Tibial nerve (tissue), 4 donors: ENCODE results near the gene ZNF777. TPM values are rescaled to one million over a fixed set of nuclear protein-coding genes. Genes with fewer than 3 reads are reported as not detected.

Experiments
- DNase-seq, 2 donors: peaks; one replicate each; pipeline ENCODE4 v3.0.0-alpha.2; 2019; ENCODE audit warnings: low spot score in 2 of 2
- H3K27ac ChIP-seq, 4 donors: fragments of 200-600 bp; sonication (generic) in 3 of 4; one replicate each; pipeline ENCODE4 v1.5.1; 2017 to 2019; ENCODE audit warnings: mild to moderate bottlenecking in 1 of 4
- H3K27me3 ChIP-seq, 2 donors: fragments of 200-600 bp; sonication (generic) in 1 of 2; one replicate each; pipeline versions ENCODE4 v1.5.1 to v1.6.0; 2017 to 2019
- H3K36me3 ChIP-seq, 3 donors: fragments of 200-600 bp; sonication (generic); one replicate each; pipeline ENCODE4 v1.5.1; 2018 to 2019
- H3K4me1 ChIP-seq, 4 donors: fragments of 200-600 bp; sonication (generic) in 3 of 4; one replicate each; pipeline ENCODE4 v1.5.1; 2017 to 2019
- H3K4me3 ChIP-seq, 4 donors: fragments of 200-600 bp; sonication (generic) in 3 of 4; one replicate each; pipeline ENCODE4 v1.5.1; 2017 to 2019; ENCODE audit warnings: mild to moderate bottlenecking in 1 of 4, moderate library complexity in 1 of 4
- H3K9me3 ChIP-seq, 4 donors: fragments of 200-600 bp; sonication (generic) in 3 of 4; one replicate each; pipeline ENCODE4 v1.5.1; 2017 to 2019
- CTCF ChIP-seq, 5 experiments: fragments of 200-600 bp in 3 of 5; fragments of 450-650 bp in 2 of 5; sonication (generic) in 3 of 5; IDR thresholded peaks; one replicate each; pipeline ENCODE4 v1.5.1; 2016 to 2019; ENCODE audit warnings: antibody characterized with exemption in 5 of 5, mild to moderate bottlenecking in 3 of 5, moderate library complexity in 2 of 5
- EP300 ChIP-seq, 2 donors: sonication (generic); formaldehyde crosslinking; IDR thresholded peaks; one replicate each; pipeline ENCODE4 v1.6.1; 2017; ENCODE audit warnings: antibody characterized with exemption in 2 of 2, mild to moderate bottlenecking in 1 of 2
- POLR2A ChIP-seq, 2 donors: fragments of 450-650 bp; IDR thresholded peaks; one replicate each; pipeline ENCODE4 v1.6.1; 2017; ENCODE audit warnings: antibody characterized with exemption in 2 of 2, mild to moderate bottlenecking in 2 of 2, moderate library complexity in 2 of 2
- WGBS, 2 donors: methylation state at CpG; one replicate each; pipeline ENCODE4 v1.1.5; 2018; 5-methylcytosine and 5-hydroxymethylcytosine counted together
- total RNA-seq, 4 donors: library from RNA; depleted of rRNA; stranded (reverse); fragments of >200 nt; gene quantifications; one replicate each; pipeline ENCODE4 v1.1.0, GENCODE V29; 2016

The ZNF777 gene
- total RNA-seq, 4 donors from 2014 or later: 7.3 to 12.2 (median 9.6) TPM

GRCh38 chr7:149427096-149427680 is 33.7 kb downstream of the ZNF777 start:
- no peak for TF ChIP-seq CTCF (IDR thresholded peaks at IDR 0.05)
- TF ChIP-seq EP300 (IDR thresholded peaks at IDR 0.05): no peak
- no peak for TF ChIP-seq POLR2A (IDR thresholded peaks at IDR 0.05)
- H3K36me3 ChIP-seq: peaks cover 3 to 29% (median 5%) of the 10 kb centered on the region in 3 donors
- no peaks in the 10 kb centered on the region for H3K9me3 ChIP-seq
- H3K27me3 ChIP-seq: peaks cover 0 to 11% of the 10 kb centered on the region in 2 donors
- WGBS, 2 donors: 83 to 93% methylated on average over 4 of the region's 4 CpGs
- no peak for DNase-seq
- H3K4me1 ChIP-seq: peaks cover 0 to 12% (median 2%) of the 10 kb centered on the region in 4 donors
- H3K27ac ChIP-seq: no peak overlapping the region
- H3K4me3 ChIP-seq: no peak overlapping the region

- Histone ChIP-seq H3K27ac (no peak overlapping the region), H3K4me3 (peak overlapping the region in 1 of 4 donors; percentile 56)
- DNase-seq: no peak
Measured at GRCh38 chr7:149423449-149424110, 37.3 kb downstream of the ZNF777 start.

GRCh38 chr7:149422914-149423301 is 38.0 kb downstream of the ZNF777 start:
- Histone ChIP-seq H3K4me1 (peaks cover 0 to 18% (median 2%) of the 10 kb centered on the region in 4 donors), H3K9me3 (no peaks in the 10 kb centered on the region), H3K27ac (peak overlapping the region in 2 of 4 donors; percentile 9 to 32), H3K27me3 (peaks cover 0 to 11% of the 10 kb centered on the region in 2 donors), H3K4me3 (peak overlapping the region; percentile 21 to 56 (median 44)), H3K36me3 (peaks cover 0 to 6% (median 0%) of the 10 kb centered on the region in 3 donors)
- no peak for DNase-seq
- WGBS, 2 donors: 5 to 15% methylated on average over 21 to 35 of the region's 35 CpGs
- no peak for TF ChIP-seq POLR2A (IDR thresholded peaks at IDR 0.05)
- TF ChIP-seq CTCF (IDR thresholded peaks at IDR 0.05): no peak
- no peak for TF ChIP-seq EP300 (IDR thresholded peaks at IDR 0.05)

More at GRCh38 chr7:149423449-149424110, 37.3 kb downstream of the ZNF777 start:
- H3K4me1 ChIP-seq: peaks cover 0 to 18% (median 2%) of the 10 kb centered on the region in 4 donors
- no peaks in the 10 kb centered on the region for H3K9me3 ChIP-seq
- H3K36me3 ChIP-seq: peaks cover 0 to 6% (median 0%) of the 10 kb centered on the region in 3 donors
- TF ChIP-seq POLR2A (IDR thresholded peaks at IDR 0.05) (no peak), EP300 (IDR thresholded peaks at IDR 0.05) (no peak), CTCF (IDR thresholded peaks at IDR 0.05) (no peak)
- 26 to 37% methylated on average over 24 of the region's 24 CpGs for WGBS, 2 donors
- peaks cover 0 to 11% of the 10 kb centered on the region in 2 donors for H3K27me3 ChIP-seq

- Histone ChIP-seq H3K4me3 (peak overlapping the region; percentile 21 to 56 (median 44)), H3K27me3 (peaks cover 0 to 11% of the 10 kb centered on the region in 2 donors), H3K36me3 (peaks cover 0 to 6% (median 0%) of the 10 kb centered on the region in 3 donors), H3K4me1 (peaks cover 0 to 18% (median 2%) of the 10 kb centered on the region in 4 donors), H3K9me3 (no peaks in the 10 kb centered on the region), H3K27ac (peak overlapping the region in 2 of 4 donors; percentile 9 to 32)
- no peak for DNase-seq
- 4 to 6% methylated on average over 47 to 51 of the region's 68 CpGs for WGBS, 2 donors
- TF ChIP-seq POLR2A (IDR thresholded peaks at IDR 0.05) (no peak), CTCF (IDR thresholded peaks at IDR 0.05) (peak; percentile 43 to 81 (median 76))
Measured at GRCh38 chr7:149422162-149422913, 38.5 kb downstream of the ZNF777 start.
